Measurements from ENCODE around the gene ENO1.

The ENO1 gene

DNA sequence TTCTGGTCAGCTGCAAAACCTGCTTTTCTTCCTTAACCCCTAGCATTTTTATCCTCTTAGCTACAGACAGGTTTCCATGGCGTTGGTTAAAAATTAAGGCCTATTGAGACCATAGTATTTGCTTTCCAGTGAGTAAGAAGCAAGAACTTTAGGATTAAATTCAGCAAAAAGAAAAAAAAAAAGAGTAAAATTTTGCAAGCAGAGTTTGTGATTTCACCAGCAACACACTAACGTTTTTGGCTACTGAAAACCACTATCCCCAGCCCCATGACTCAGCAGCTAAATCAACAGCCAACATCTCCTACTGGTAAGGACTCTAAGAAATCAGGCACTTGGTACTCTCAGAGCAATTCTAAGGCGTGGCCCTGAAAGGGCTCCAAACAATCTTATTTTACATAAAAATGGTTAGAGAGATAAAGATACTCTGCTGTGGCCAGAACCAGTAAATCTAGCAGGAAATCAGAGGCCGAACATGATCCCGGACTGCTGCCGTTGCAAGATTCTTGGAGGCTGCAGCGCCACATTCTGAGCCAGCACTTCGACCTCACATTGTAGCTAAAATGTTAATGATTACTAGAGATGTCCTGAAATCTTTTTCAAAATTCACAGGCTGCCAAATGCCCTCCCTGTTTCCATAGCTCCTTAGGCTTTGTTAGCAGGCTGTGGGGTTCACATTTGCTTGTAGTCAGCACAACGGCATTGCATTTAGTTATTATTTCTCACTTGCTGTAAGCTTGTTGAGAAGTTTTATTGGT, 1.6 kb upstream of the ENO1 start:
- peak; percentile 68 for DNase-seq (ENCODE audit: low read depth)
- peak overlapping the region; percentile 27 for H3K4me3 ChIP-seq (ENCODE audit: low read length)
- TF ChIP-seq, protein P1, sequence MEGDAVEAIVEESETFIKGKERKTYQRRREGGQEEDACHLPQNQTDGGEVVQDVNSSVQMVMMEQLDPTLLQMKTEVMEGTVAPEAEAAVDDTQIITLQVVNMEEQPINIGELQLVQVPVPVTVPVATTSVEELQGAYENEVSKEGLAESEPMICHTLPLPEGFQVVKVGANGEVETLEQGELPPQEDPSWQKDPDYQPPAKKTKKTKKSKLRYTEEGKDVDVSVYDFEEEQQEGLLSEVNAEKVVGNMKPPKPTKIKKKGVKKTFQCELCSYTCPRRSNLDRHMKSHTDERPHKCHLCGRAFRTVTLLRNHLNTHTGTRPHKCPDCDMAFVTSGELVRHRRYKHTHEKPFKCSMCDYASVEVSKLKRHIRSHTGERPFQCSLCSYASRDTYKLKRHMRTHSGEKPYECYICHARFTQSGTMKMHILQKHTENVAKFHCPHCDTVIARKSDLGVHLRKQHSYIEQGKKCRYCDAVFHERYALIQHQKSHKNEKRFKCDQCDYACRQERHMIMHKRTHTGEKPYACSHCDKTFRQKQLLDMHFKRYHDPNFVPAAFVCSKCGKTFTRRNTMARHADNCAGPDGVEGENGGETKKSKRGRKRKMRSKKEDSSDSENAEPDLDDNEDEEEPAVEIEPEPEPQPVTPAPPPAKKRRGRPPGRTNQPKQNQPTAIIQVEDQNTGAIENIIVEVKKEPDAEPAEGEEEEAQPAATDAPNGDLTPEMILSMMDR (conservative IDR thresholded peaks at IDR 0.05; ENCODE audit: low read depth, low read length), result no peak

GRCh38 chr1:8879464-8879921, 1.0 kb upstream of the ENO1 start:
- TF ChIP-seq, protein P1 (conservative IDR thresholded peaks at IDR 0.05; ENCODE audit: low read depth, low read length), result peak; percentile 24
- no peak for DNase-seq (ENCODE audit: low read depth)
- H3K4me3 ChIP-seq (ENCODE audit: low read length), result peak overlapping the region; percentile 27

DNA sequence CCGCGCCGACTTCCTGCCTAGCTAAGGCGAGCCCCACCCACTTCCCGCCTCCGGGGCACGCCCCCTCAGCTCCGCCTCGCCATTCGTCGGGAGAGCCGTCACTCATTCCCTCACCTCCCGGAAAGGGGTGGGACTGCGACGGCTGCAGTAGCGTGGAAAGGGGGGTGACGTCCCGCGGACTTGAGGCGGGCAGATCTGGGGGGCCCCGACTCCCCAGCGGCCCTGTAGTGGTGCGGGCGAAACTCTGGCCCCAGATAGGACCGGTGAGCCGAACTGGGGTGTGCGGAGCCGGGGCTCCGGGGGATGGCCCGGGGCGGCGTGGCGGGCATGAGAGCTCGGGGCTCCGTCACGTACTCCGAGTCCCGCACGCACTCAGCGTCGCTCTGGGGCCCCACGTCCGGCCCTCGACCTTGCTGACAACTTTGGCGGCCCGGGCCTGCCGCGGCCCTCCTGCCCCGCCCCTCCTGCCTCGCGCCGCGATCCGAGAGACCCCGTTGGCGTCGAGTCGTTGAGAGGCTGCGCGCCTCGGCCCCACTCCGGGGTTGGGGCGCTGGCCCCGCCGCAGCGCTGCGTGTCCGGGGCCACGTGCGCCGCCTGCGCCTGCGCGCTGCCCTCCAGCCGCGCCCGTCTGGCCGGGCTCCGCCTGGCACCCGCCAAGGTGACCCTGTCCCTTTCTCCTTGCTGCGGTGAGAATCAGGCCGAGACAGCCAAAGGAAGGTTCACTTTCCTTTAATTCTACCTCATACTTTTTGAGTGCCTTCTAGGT, 395 bp upstream of the ENO1 start:
- peak overlapping the region; percentile 90 for H3K4me3 ChIP-seq (ENCODE audit: low read length)
- peak; percentile 83 for DNase-seq (ENCODE audit: low read depth)
- TF ChIP-seq, protein P1 (conservative IDR thresholded peaks at IDR 0.05; ENCODE audit: low read depth, low read length), result no peak

GRCh38 chr1:8876087-8876486, 2.4 kb downstream of the ENO1 start:
- TF ChIP-seq, protein P1 (conservative IDR thresholded peaks at IDR 0.05; ENCODE audit: low read depth, low read length), result no peak
- H3K4me3 ChIP-seq (ENCODE audit: low read length), result peak overlapping the region; percentile 90
- no peak for DNase-seq (ENCODE audit: low read depth)

GRCh38 chr1:8875216-8875861, 3.1 kb downstream of the ENO1 start:
- DNase-seq (ENCODE audit: low read depth), result no peak
- TF ChIP-seq, protein P1 (conservative IDR thresholded peaks at IDR 0.05; ENCODE audit: low read depth, low read length), result no peak
- peak overlapping the region; percentile 90 for H3K4me3 ChIP-seq (ENCODE audit: low read length)

DNA sequence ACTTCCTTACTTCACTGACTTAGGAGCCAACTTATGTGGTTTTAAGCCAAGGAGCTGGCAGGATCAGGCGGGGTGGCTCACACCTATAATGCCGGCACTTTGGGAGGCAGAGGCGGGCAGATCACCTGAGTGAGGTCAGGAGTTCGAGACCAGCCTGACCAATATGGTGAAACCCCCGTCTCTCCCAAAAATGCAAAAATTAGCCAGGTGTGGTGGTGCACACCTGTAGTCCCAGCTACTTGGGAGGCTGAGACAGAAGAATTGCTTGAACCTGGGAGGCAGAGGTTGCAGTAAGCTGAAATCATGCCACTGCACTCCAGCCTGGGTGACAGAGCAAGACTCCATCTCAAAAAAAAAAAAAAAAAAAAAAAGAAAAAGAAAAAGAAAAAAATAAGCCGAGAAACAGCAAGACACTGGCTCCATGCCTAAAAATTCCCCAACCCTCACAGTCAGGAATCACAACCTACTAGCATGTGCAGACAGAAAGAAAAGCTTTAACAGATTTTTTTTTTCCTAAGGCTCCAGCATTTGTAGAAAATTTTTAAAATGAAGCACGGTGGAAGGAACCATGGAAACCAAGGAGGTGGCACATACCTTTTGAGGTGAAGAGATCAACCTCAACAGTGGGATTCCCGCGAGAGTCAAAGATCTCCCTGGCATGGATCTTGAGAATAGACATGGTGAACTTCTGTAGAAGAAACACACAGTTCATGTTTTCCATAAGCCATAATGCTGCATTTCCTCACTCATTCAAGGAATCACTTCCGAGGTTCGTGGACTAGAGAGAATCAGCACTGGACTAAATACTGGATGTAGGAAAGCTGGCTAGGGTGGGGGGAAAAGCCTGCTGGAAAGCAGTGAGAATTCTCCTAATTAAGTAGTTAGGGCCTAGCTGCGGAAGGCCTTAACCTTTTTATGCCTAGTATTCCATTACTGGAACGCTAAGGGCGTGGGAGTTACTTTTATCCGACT, 4.0 kb downstream of the ENO1 start:
- TF ChIP-seq, protein P1 (conservative IDR thresholded peaks at IDR 0.05; ENCODE audit: low read depth, low read length), result no peak
- no peak for DNase-seq (ENCODE audit: low read depth)
- H3K4me3 ChIP-seq (ENCODE audit: low read length), result peak overlapping the region; percentile 90
